Neural cell (in vitro differentiated cells): Measurements from ENCODE around the gene NINL. TPM values are rescaled to one million over a fixed set of nuclear protein-coding genes. Genes with fewer than 3 reads are reported as not detected.

Experiments
- H2AFZ ChIP-seq: fragments of 200-600, 300-800 bp; sonication (generic), shearing (Covaris generic); 2 replicates; pipeline ENCODE4 v1.6.0; 2014; ENCODE audit warnings: low read depth, mild to moderate bottlenecking, antibody characterized with exemption, low read length, moderate library complexity
- H3F3A ChIP-seq: fragments of 200-600 bp; shearing (Covaris generic); 2 replicates; pipeline ENCODE4 v1.6.1; 2016; ENCODE audit warnings: mild to moderate bottlenecking, moderate library complexity, mixed read lengths, antibody characterized with exemption, low read length; ENCODE audit not compliant: insufficient read depth, poor library complexity, severe bottlenecking
- H3K27ac ChIP-seq: fragments of 200-600, 300-800 bp; sonication (generic), shearing (Covaris generic); 2 replicates; pipeline ENCODE4 v1.5.1; 2014; ENCODE audit warnings: mild to moderate bottlenecking, low read length, moderate library complexity
- H3K27me3 ChIP-seq: fragments of 300-800, 200-600 bp; sonication (generic), shearing (Covaris generic); 2 replicates; pipeline ENCODE4 v1.6.0; 2014; ENCODE audit warnings: mild to moderate bottlenecking, low read depth, low read length, moderate library complexity; ENCODE audit not compliant: insufficient read depth
- H3K36me3 ChIP-seq: fragments of 300-800, 200-600 bp; sonication (generic), shearing (Covaris generic); 2 replicates; pipeline ENCODE4 v1.5.1; 2014; ENCODE audit warnings: mild to moderate bottlenecking, antibody characterized with exemption, low read length, moderate library complexity; ENCODE audit not compliant: insufficient read depth
- H3K4me2 ChIP-seq: fragments of 300-800, 200-600 bp; sonication (generic), shearing (Covaris generic); 2 replicates; pipeline ENCODE4 v1.6.0; 2014; ENCODE audit warnings: mild to moderate bottlenecking, low read length
- H3K4me3 ChIP-seq: fragments of 300-800, 200-600 bp; sonication (generic), shearing (Covaris generic); 2 replicates; pipeline ENCODE4 v1.5.1; 2014; ENCODE audit warnings: mild to moderate bottlenecking, low read length, moderate library complexity
- H3K79me2 ChIP-seq: fragments of 200-600 bp; shearing (Covaris generic); replicated peaks from 2 replicates; pipeline ENCODE4 v1.6.0; 2014; ENCODE audit warnings: mild to moderate bottlenecking, low read length, moderate library complexity; ENCODE audit not compliant: insufficient read depth
- H3K9ac ChIP-seq: fragments of 300-800, 200-600 bp; sonication (generic), shearing (Covaris generic); 2 replicates; pipeline ENCODE4 v1.6.1; 2016; ENCODE audit warnings: mild to moderate bottlenecking, low read length, mixed read lengths
- H3K9me2 ChIP-seq: fragments of 200-600 bp; shearing (Covaris generic); 2 replicates; pipeline ENCODE4 v1.6.1; 2016; ENCODE audit warnings: mild to moderate bottlenecking, low read length, mixed read lengths; ENCODE audit not compliant: insufficient read depth
- H3K9me3 ChIP-seq: fragments of 200-600, 300-800 bp; sonication (generic), shearing (Covaris generic); 2 replicates; pipeline ENCODE4 v1.6.1; 2016; ENCODE audit warnings: mild to moderate bottlenecking, mixed run types, low read length, moderate library complexity, mixed read lengths
- H4K20me1 ChIP-seq: fragments of 200-600 bp; shearing (Covaris generic); 2 replicates; pipeline ENCODE4 v1.6.1; 2016; ENCODE audit warnings: mild to moderate bottlenecking, mixed run types; ENCODE audit not compliant: insufficient read depth
- CTCF ChIP-seq: fragments of 450-650 bp; IDR thresholded peaks from 2 replicates; pipeline ENCODE4 v1.5.1; 2014; ENCODE audit warnings: antibody characterized with exemption, mild to moderate bottlenecking, moderate library complexity; ENCODE audit not compliant: poor library complexity, severe bottlenecking
- EP300 ChIP-seq: fragments of 450-650 bp; conservative IDR thresholded peaks from 2 replicates; pipeline ENCODE4 v1.6.1; 2014; ENCODE audit warnings: antibody characterized with exemption, mild to moderate bottlenecking, moderate library complexity; ENCODE audit not compliant: poor library complexity, severe bottlenecking
- EZH2 ChIP-seq: fragments of 200-600, 300-800 bp; shearing (Covaris generic), sonication (generic); IDR thresholded peaks from 2 replicates; pipeline ENCODE4 v1.6.1; 2014; ENCODE audit warnings: antibody characterized with exemption, low read length, borderline replicate concordance, mild to moderate bottlenecking; ENCODE audit not compliant: insufficient read depth, poor library complexity, severe bottlenecking
- MXI1 ChIP-seq: fragments of 450-650 bp; conservative IDR thresholded peaks from 2 replicates; pipeline ENCODE4 v1.6.1; 2014; ENCODE audit warnings: antibody characterized with exemption, mild to moderate bottlenecking; ENCODE audit not compliant: poor library complexity, severe bottlenecking
- POLR2AphosphoS5 ChIP-seq: IDR thresholded peaks from 2 replicates; pipeline ENCODE4 v1.6.1; 2012
- RAD21 ChIP-seq: fragments of 450-650 bp; conservative IDR thresholded peaks from 2 replicates; pipeline ENCODE4 v1.6.1; 2014; ENCODE audit warnings: antibody characterized with exemption, mild to moderate bottlenecking, moderate library complexity
- REST ChIP-seq: IDR thresholded peaks from 2 replicates; pipeline ENCODE4 v1.6.1; 2012; ENCODE audit warnings: borderline replicate concordance
- SMC3 ChIP-seq: fragments of 450-650 bp; conservative IDR thresholded peaks from 2 replicates; pipeline ENCODE4 v1.6.1; 2014; ENCODE audit warnings: antibody characterized with exemption, mild to moderate bottlenecking, moderate library complexity; ENCODE audit not compliant: poor library complexity
- TAF1 ChIP-seq: IDR thresholded peaks from 2 replicates; pipeline ENCODE4 v1.6.1; 2012; ENCODE audit warnings: low read depth
- polyA plus RNA-seq: library from polyadenylated mRNA; depleted of rRNA; stranded (reverse); fragments of >200 nt; gene quantifications from 2 replicates; pipeline ENCODE4 v1.2.3, GENCODE V29; 2014

Gene NINL
- polyA plus RNA-seq, 1 donor from 2014 or later = 49.6 TPM

- Histone ChIP-seq H3K36me3 (peaks cover 7% of the 10 kb centered on the region), H2AFZ (no peak overlapping the region), H3K9ac (no peak overlapping the region), H3K4me3 (no peak overlapping the region), H3K27me3 (no peaks in the 10 kb centered on the region), H3K9me3 (peaks cover 9% of the 10 kb centered on the region), H3K4me2 (no peak overlapping the region), H4K20me1 (no peaks in the 10 kb centered on the region), H3K79me2 (no peaks in the 10 kb centered on the region), H3K27ac (no peak overlapping the region), H3K9me2 (no peaks in the 10 kb centered on the region), H3F3A (no peaks in the 10 kb centered on the region)
- no peak for TF ChIP-seq SMC3
- TF ChIP-seq EP300 = no peak
- TF ChIP-seq EZH2 = no peak
- TF ChIP-seq POLR2AphosphoS5 = no peak
- TF ChIP-seq CTCF = no peak
These were observed 75.1 kb downstream of the NINL start for GRCh38 chr20:25510202-25510601.

- Histone ChIP-seq H3K27ac (no peak overlapping the region), H3K9ac (no peak overlapping the region), H4K20me1 (no peaks in the 10 kb centered on the region), H2AFZ (no peak overlapping the region), H3K27me3 (no peaks in the 10 kb centered on the region), H3K4me3 (no peak overlapping the region), H3K79me2 (no peaks in the 10 kb centered on the region), H3K4me2 (no peak overlapping the region), H3K36me3 (no peaks in the 10 kb centered on the region), H3K9me2 (no peaks in the 10 kb centered on the region), H3F3A (no peaks in the 10 kb centered on the region), H3K9me3 (no peaks in the 10 kb centered on the region)
- TF ChIP-seq POLR2AphosphoS5 = no peak
- no peak for TF ChIP-seq MXI1
- no peak for TF ChIP-seq EP300
- no peak for TF ChIP-seq REST
- TF ChIP-seq SMC3 = no peak
- no peak for TF ChIP-seq TAF1
These were observed 76.2 kb downstream of the NINL start for GRCh38 chr20:25509084-25509483.

- no peaks in the 10 kb centered on the region for H3K36me3 ChIP-seq
- H3K9ac ChIP-seq = no peak overlapping the region
- no peaks in the 10 kb centered on the region for H3K9me3 ChIP-seq
- no peaks in the 10 kb centered on the region for H3K79me2 ChIP-seq
- TF ChIP-seq CTCF (no peak), EP300 (no peak), RAD21 (no peak), REST (no peak), SMC3 (no peak), MXI1 (no peak), POLR2AphosphoS5 (no peak), TAF1 (no peak), EZH2 (no peak)
- no peaks in the 10 kb centered on the region for H3K9me2 ChIP-seq
- H3K4me2 ChIP-seq = no peak overlapping the region
- H3K27me3 ChIP-seq = no peaks in the 10 kb centered on the region
- H2AFZ ChIP-seq = no peak overlapping the region
- no peak overlapping the region for H3K27ac ChIP-seq
- no peaks in the 10 kb centered on the region for H4K20me1 ChIP-seq
- no peaks in the 10 kb centered on the region for H3F3A ChIP-seq
- H3K4me3 ChIP-seq = no peak overlapping the region
These were observed 77.1 kb downstream of the NINL start for GRCh38 chr20:25508083-25508770.
